GM13976 (cell line): ENCODE data around the gene KRT13.

Source experiments
- DNase-seq: peaks from one replicate; pipeline ENCODE4 v3.0.0; 2012; ENCODE audit warnings: low spot score
- in situ Hi-C: fragments of 300-500 bp; cut with MboI; formaldehyde crosslinking; loops from one replicate; pipeline ENCODE4 v1.12.0; 2022; ENCODE audit warnings: low sequenced_read_pairs, mixed read lengths, inconsistent platforms; ENCODE audit not compliant: unreplicated experiment
- TF ChIP-seq, protein P1 (sequence below): IDR thresholded peaks from 2 replicates; pipeline ENCODE4 v1.5.1; 2012; ENCODE audit warnings: borderline replicate concordance, mild to moderate bottlenecking; ENCODE audit not compliant: insufficient read depth; ENCODE audit errors: extremely low read depth, missing control alignments, control extremely low read depth

The KRT13 gene

DNA sequence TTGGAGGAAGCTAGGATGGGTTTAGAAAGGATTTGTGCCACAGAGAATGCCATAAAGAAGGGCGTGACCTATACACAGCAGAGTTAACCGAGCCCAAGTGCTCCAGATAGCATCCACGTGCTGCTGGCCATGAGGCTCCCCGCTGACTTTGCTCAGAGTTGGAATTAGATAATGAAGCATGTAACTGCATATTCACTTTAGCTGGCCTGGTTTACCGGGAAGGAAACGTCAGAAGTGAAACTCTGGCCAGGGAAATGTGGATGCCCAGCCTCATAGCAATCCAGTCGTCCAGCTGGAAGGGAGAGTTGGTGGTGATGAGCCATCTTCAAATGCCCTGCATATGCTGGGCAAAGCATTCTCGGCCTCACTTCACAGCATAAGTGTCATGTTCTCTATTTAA lies 30.5 kb downstream of the KRT13 start:
- in situ Hi-C loops = loop anchor here (10.0 kb wide), 1 partner anchor 60 kb away; no protein-coding TSS in a partner anchor
- TF ChIP-seq, protein P1, sequence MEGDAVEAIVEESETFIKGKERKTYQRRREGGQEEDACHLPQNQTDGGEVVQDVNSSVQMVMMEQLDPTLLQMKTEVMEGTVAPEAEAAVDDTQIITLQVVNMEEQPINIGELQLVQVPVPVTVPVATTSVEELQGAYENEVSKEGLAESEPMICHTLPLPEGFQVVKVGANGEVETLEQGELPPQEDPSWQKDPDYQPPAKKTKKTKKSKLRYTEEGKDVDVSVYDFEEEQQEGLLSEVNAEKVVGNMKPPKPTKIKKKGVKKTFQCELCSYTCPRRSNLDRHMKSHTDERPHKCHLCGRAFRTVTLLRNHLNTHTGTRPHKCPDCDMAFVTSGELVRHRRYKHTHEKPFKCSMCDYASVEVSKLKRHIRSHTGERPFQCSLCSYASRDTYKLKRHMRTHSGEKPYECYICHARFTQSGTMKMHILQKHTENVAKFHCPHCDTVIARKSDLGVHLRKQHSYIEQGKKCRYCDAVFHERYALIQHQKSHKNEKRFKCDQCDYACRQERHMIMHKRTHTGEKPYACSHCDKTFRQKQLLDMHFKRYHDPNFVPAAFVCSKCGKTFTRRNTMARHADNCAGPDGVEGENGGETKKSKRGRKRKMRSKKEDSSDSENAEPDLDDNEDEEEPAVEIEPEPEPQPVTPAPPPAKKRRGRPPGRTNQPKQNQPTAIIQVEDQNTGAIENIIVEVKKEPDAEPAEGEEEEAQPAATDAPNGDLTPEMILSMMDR = no peak
- DNase-seq = no peak

DNA sequence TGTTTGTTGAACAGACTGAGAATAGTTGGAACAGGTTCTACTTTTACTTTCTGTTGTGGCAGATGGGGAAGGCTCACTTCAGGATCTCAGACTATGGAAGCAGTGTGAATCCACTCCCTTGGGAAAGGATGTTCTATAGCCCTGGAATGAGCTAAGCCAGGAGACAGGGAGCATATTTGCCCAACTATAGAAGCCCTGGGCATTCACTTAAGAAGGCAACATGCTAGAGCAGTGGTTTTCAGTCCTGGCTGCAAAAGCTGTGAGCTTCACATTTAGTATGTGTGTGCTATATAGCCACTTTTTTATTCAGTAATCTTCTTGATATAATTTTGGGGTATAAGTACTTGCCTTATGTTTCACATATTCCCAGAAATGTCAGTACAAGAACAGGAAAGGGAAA lies 37.1 kb downstream of the KRT13 start:
- in situ Hi-C loops = no loop called here
- TF ChIP-seq, protein P1 = no peak
- DNase-seq = no peak

DNA sequence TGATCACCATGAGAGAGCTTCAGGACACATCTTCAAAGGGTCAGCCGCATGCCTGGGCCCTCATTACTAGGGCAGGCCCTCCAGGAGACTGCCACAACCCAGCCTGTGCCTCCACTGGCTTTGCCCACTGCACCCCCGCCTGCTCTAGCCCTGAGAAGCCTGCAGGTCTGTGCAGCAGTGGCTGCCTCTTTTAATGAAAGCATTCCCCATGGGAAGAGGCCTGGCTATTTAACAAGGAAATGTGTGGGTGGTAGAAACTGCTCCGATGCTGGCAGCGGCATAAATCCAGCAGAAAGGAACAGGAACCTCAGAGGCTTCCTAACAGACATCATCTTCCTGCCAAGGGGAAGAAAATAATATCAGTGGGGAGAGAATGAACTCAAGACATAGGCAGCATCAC lies 37.9 kb downstream of the KRT13 start:
- no peak for DNase-seq
- TF ChIP-seq, protein P1 = no peak
- in situ Hi-C loops = no loop called here

DNA sequence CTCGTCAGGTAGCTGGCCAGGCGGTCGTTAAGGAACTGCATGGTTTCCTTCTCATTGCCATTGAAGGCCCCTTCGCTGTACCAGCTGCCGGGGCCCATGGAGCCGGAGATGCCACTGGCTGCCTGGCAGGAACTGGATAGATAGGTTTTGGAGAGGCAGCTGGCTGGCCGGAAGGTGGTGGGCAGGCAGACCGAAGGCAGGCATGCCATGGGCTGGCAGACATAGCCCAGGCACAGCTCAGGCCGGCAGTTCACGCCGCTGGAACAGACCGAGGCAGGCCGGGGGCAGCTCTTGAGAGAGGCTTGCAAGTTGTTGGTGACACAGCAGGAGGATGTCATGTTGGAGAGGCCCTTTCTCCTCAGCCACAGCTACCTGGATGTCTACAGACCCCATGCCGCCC lies 38.4 kb downstream of the KRT13 start, which contains the start of gene KRT32:
KRT32 (minus strand) TSS at position 399 of the 400 bp plus-strand sequence; CDS start at position 338, 61 bp downstream.
- in situ Hi-C loops = no loop called here
- no peak for DNase-seq
- TF ChIP-seq, protein P1 = no peak

DNA sequence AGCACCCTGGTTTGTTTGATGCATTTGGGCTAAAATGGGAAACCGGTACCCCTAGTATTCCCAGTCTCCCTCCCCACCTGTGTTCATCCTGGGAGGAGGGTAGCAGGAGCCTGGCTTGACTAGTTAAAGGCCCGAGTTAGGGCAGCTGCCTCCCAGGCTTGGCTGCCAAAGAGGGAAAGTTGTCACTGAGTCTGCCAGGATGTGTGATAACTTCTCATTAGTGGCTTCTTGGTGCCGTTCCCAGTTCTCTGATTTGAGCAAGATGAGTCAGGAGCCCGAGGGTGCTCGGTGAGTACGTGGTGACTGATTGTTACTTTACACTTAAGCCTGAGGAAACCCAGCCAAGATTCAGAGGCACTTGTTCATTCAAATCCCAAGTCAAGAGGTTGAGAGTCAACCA lies 40.7 kb downstream of the KRT13 start:
- in situ Hi-C loops = no loop called here
- DNase-seq = no peak
- TF ChIP-seq, protein P1 = no peak

DNA sequence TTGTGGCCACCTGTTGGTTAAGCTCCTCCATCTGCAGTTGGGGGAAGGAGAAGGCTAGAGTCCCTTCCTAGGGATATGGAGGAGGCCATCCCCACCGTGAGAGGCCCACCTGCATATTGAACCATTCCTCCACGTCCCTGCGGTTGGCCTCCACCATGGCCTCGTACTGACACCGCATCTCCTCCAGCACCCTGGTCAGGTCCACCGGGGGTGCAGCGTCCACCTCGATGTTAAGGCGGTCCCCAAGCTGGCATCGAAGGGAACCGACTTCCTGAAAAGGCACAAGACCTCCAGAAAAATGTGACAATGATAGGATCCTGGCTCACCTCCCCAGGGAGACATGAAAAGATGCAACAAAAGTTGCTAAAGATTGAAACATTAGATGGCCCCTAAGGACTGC lies 41.2 kb downstream of the KRT13 start:
- no peak for DNase-seq
- in situ Hi-C loops = no loop called here
- TF ChIP-seq, protein P1 = no peak

DNA sequence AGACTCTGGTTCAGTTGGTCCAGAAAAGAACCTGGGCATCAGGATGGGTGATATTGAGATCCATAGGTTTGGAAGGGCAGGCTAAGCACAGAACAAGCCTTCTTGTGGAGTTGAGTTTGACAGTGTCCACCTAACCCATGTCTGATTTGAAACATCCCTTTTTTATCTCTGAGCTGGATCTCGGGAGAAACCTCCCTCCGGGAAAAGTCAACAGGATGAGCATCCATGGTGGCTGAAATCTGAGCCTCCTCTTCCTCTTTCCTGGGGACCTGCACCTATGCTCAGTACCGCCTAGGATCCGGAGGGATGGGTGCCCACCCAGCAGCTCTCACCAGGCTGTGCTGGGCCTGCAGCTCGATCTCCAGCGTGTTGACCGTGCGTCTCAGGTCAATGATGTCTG lies 41.7 kb downstream of the KRT13 start:
- TF ChIP-seq, protein P1 = no peak
- no peak for DNase-seq
- in situ Hi-C loops = no loop called here
